Frontal cortex (tissue), 4 donors: ENCODE measurements around the gene KREMEN1. TPM values are rescaled to one million over a fixed set of nuclear protein-coding genes. Genes with fewer than 3 reads are reported as not detected.

Experiments used
- DNase-seq, 2 donors: peaks; one replicate each; pipeline ENCODE4 v3.0.0; 2012; ENCODE audit warnings: low spot score in 2 of 2
- FAIRE-seq: peaks from 2 replicates; lab custom pipeline; 2012; peaks lifted over from hg19 to GRCh38; lab: Jason Lieb, UNC
- total RNA-seq: library from RNA; depleted of rRNA; stranded (reverse); fragments of >200 nt; gene quantifications from one replicate; pipeline ENCODE4 v1.2.3, GENCODE V29; 2014
- donor health status: control.
- donor health status: control.
- donor health status: control.

Gene KREMEN1
- total RNA-seq, 1 donor from 2014 or later, result 6.9 TPM

DNA sequence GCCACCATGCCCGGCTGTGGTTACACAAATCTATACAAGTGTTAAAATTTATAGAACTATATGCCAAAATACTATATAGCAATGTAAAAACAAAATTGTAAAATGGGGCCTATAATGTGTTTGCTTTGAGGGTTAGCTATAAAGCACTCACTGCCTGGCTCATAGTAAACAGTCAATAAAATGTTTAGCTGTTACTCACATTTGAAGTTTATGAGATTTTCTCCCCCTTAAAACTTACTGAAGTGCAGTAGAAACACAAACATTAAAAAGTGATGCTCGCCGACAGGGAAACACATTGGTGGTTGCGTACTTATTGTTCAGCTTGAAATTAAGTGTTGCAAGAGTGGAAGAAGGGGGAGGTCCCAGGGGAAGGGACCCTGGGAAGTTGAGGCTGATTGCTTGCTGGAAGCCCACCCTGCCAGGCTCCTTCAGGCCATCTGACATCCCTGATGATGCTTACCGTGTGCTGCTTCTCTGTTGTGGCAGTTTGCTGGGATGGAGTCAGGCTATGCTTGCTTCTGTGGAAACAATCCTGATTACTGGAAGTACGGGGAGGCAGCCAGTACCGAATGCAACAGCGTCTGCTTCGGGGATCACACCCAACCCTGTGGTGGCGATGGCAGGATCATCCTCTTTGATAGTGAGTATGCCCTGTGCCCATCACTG, 52.1 kb downstream of the KREMEN1 start:
- DNase-seq (no peak), FAIRE-seq (no peak)

DNA sequence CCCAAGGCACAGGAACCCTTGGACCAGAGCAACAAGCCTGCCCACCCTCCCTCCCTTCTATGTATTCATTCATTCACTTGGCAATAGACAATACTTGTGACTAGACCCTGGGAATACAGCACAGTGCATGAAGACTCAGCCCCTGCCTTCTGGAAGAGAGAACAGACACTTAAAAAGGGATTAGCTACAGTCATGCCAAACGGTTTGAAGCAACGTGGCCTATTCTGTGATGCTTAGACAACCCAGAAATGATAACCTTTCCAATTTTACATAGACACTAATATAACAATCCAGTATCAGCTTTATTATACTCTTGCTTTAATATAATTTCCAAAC, 52.6 kb downstream of the KREMEN1 start:
- DNase-seq (no peak), FAIRE-seq (no peak)

DNA sequence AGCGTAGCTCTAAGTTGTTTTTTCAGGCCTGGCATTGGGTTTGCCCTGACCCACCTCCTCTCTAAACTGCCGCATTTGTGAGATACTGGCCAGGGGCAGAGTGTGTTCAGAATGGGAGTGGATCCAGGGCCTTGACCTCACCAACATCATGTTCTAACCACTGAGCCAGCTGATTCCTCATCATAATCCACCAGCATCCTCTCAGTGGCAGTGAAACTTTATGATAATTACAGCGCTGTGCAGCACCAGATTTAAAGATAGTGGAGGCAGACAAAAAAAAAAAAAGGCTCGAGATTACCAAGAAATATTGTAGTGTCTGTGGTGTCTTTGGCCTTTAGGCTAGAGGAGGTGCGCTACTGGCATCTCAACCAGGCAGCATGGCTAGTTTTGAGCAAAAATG, 53.0 kb downstream of the KREMEN1 start:
- DNase-seq (no peak), FAIRE-seq (no peak)

GRCh38 chr22:29126670-29127395, 54.0 kb downstream of the KREMEN1 start:
- no peak for FAIRE-seq
- no peak for DNase-seq

GRCh38 chr22:29128891-29129807, 56.3 kb downstream of the KREMEN1 start:
- no peak for DNase-seq
- no peak for FAIRE-seq

GRCh38 chr22:29129808-29130140, 56.9 kb downstream of the KREMEN1 start:
- FAIRE-seq, result no peak

GRCh38 chr22:29130476-29130875, 57.6 kb downstream of the KREMEN1 start:
- FAIRE-seq (no peak), DNase-seq (no peak)

More at GRCh38 chr22:29129808-29130140, 56.9 kb downstream of the KREMEN1 start:
- DNase-seq, result no peak

DNA sequence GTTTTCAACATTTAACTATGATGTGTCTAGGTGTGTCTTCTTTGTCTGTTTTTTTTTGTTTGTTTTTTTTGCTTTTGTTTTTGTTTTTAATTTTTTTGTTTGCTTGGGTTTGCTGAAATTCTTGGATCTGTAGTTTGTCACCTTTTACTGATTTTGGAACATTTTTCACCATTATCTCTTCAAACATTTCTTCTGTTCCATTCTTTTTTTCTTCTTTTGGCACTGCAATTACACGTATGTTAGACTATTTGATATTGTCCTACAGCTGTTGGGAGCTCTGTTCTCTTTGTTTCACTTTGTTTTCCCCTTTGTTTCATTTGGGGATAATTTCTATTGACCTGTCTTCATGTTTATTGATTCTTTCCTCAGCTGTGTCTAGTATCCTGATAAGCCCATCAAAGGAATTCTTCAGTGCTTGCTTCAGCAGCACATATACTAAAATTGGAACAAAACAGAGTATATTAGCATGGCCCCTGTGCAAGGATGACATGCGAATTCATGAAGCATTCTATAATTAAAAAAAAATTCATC, 60.8 kb downstream of the KREMEN1 start:
- FAIRE-seq (no peak), DNase-seq (no peak)

DNA sequence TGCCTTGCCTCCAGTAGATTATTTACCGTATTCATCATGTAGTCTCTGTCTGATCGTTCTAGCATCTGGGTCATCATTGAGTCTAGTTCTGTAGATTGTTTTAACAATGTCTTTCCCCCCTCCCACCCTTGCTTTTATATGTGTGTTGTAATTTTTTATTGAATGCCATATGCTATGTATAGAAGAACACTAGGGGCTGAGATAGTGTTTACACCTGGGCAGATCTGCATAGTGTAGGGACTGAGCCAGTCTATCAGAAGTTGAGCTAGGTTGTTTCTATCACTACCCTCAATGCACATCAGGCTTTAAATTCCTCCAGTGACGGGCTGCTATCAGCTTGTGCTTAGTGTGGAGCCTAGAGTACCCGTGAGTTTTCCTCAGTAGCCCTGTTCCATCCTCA, 61.6 kb downstream of the KREMEN1 start:
- no peak for FAIRE-seq
- DNase-seq, result no peak

DNA sequence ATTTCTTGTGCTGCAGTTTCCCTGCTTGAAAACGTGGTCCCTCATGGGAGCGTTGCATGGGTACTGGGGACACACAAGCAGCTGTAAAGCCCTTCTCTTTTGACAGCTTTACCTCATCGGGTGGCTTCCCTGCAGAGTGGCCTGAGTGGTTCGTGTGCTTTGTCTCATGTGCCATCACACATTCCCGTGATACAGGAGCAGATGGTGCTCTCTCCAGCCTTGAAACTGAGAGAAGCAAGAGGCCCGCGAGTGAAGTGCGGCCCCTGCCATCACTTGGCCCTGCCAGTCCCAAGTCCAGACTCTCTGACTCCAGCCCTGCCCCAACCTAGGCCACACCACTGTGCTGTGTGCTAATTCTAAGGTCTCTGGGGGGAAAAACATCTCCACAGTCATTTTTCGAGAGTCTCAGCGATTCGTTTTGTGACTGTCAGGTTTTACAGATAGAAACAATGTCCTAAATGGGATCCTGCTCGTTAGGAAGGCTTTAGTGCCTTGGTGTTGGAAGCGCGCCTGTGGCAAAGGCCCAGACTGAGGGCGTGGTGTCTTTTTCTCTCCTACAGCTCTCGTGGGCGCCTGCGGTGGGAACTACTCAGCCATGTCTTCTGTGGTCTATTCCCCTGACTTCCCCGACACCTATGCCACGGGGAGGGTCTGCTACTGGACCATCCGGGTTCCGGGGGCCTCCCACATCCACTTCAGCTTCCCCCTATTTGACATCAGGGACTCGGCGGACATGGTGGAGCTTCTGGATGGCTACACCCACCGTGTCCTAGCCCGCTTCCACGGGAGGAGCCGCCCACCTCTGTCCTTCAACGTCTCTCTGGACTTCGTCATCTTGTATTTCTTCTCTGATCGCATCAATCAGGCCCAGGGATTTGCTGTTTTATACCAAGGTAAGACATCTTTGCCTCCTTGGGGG, 64.2 kb downstream of the KREMEN1 start:
- DNase-seq (no peak), FAIRE-seq (no peak)

GRCh38 chr22:29138556-29139305, 65.9 kb downstream of the KREMEN1 start:
- FAIRE-seq, result no peak
- DNase-seq, result no peak

GRCh38 chr22:29139965-29140782, 67.3 kb downstream of the KREMEN1 start:
- DNase-seq, result no peak
- FAIRE-seq, result no peak

DNA sequence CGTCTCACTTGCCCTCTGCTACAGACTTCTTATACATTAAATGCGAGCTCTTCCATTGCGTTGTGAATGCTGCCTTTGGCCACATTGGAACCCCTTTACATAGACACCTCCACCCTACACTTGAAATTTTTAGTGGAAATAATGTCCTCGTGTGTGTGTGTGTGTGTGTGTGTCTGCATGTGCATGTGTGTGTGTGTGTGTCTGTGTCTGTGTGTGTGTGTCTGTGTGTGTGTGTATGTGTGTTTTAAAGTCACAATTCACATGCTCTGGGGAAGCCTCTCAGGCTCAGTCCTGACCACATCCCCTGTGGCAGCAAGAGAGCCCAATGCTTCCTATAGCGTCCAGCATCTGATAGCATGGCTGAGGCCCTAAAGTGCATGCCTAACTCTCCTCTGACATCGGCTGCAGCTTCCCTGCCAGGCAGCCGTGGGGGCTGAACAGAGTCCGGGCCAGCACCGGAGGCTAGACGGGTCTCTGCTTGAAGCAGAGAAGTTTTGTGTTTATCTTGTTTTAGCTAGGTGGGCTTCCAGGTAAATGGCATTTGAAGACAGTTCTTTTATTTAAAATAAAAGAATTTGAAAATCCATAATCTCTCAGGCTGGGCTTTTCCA, 68.3 kb downstream of the KREMEN1 start:
- FAIRE-seq, result no peak

GRCh38 chr22:29142116-29142515, 69.3 kb downstream of the KREMEN1 start:
- FAIRE-seq (no peak), DNase-seq (no peak)

More for the DNA sequence above, 68.3 kb downstream of the KREMEN1 start:
- DNase-seq, result no peak

DNA sequence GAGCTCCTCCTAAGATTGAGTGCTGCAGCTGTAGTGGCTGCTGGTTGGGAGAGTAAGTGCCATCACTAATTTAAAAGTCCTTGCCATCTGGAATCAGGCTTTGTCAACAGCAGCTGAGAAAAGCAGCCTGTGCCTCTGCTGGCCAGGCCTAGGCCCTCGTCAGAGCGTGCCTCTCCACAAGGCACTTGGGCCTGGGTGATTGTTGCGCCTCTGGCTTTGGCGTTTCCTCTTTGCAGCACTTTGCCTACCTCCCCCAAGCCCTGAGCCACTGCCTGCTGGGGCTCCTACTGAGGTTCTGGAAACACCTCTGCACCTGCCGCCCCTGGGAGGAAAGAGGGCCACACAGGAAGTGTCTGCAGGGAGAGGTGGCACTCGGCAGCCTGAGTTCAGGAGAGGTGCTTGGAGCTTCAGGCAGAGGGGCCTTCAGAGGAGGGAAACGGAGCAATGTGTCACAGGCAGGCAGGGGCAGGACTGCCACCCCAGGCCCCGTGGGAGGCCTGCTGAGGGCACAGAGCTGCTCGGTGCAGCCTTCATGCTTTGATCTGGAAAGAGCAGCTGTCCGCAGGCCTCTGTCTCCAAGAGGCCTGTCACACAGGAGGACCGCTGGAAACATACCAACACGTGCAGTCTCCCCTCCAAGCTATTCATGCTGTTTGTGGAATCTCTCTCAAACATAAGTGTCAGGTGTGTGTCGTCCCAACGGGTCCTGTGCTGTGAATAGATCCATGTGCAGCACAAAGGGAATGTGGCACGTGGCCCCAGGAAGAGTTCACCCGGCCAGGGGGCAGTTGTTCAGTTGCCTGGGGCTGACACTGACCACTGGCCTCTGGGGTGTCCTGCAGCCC, 71.3 kb downstream of the KREMEN1 start:
- FAIRE-seq, result no peak
- DNase-seq, result no peak

GRCh38 chr22:29144786-29145160, 71.9 kb downstream of the KREMEN1 start:
- FAIRE-seq (no peak), DNase-seq (no peak)
